CD4-positive, alpha-beta T cell treated with Interleukin-12 subunit alpha and Interleukin-12 subunit beta, for 1 hour (primary cell): ENCODE data around the gene FRMD8.

ENCODE experiments used
- DNase-seq: peaks from one replicate; pipeline ENCODE4 v3.0.0-alpha.2; 2020

Gene FRMD8

DNA sequence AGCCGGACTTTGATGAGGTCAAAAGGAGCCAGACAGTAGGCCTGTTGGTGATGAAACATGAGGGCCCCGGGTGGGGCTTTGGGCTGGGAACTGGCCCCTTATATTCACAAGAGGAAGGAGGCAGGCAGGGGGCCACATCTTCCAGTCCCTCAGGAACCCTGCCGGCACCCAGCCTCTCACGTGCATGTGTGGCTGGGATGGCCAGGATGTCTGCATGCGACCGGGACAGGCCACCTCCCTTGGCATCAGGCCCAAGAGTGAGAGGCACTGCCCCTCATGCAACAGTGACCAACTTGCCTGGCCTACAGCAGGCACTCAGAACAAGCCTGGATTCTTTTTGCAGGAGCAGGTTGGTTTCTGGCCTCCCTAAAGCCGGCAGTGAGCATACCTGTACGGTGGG, 9.4 kb upstream of the FRMD8 start:
- DNase-seq = no peak

DNA sequence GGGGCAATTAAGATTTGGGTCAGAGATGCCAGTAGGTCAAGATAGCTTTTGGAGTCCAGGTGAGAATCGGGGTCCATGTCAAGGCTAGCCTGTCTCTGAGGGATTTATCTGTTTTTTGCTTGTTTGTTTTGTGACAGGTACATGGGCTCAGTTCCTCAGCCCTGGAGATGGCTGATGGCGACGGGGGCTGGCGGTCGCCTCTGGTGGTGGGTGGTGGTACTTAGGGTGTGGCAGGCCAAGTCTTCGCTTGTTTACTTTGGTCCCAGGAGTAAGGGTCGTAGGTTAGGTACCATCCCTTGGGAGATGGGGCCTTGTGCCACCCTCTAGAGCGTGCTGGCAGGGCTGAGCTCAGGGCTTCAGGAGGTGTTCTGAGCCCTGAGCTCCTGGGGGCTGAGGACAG, 8.7 kb upstream of the FRMD8 start:
- no peak for DNase-seq

DNA sequence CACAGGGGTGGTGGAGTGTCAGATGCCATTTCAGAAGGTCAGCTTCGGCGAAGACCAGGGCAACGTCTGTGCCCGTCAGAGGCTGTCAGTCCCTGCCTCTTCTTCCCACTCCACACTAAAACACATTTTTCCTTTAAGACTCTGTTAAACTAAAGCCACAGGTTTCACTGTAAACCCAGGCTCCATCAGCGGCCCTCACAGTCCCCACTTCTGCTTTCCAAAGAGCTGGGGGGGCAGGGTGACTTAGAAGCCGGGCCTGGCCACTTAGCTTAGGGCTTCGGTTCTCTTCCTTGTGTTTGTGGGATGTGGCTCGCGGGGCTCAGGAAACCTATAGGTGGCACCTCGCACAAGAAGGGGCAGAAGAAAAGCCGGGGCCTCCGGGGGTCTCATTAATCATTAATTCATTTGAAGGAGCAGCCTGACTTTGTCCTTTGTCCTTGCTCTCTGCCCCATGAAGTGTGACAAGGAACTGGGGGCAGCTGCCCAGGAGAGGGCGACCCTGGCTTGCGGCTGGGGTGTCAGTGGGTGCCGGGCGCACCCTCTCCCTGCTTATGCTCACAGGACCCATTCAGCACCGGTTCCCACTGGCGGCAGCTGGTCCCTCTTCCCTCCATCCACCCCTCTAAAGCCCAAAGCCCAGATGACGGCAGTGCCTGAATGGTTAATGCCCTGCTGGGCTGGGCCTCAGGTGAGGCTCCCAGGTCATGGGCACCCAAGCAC, 8.1 kb upstream of the FRMD8 start:
- DNase-seq = no peak

DNA sequence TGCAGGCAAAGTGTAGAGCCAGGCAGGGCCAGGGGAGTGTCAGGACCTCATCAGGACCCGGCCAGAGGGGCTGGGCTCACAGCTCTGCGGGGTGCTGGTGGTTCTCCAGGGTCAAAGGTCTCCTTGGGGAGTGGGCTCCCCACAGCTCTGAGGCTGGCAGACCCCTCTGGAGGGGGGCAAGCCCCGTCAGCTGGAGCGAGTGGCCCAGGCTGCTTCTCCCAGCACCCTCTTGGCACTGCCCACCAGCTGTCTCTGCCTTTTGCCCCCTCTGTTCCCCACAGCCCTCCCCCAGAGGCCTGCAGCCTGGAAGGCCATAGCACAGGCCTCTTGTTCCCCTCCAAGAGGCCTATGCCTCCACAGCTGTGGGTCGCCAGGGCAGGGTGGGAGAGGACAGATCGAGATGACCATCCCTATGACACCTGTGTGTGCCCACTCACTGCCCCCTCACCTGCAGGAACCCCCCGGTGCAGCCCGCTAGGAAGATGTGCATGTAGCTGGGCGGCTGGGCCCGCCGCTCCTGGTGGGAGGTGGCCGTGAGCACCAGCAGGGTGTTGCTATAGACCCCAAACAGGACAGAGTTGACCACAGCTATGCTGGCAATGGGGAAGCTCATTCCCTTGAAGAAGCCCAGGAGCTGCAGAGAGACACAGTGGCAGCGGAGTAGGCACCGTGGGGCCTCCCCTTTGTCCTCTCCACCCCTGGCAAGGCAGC, 7.4 kb upstream of the FRMD8 start:
- DNase-seq = no peak

DNA sequence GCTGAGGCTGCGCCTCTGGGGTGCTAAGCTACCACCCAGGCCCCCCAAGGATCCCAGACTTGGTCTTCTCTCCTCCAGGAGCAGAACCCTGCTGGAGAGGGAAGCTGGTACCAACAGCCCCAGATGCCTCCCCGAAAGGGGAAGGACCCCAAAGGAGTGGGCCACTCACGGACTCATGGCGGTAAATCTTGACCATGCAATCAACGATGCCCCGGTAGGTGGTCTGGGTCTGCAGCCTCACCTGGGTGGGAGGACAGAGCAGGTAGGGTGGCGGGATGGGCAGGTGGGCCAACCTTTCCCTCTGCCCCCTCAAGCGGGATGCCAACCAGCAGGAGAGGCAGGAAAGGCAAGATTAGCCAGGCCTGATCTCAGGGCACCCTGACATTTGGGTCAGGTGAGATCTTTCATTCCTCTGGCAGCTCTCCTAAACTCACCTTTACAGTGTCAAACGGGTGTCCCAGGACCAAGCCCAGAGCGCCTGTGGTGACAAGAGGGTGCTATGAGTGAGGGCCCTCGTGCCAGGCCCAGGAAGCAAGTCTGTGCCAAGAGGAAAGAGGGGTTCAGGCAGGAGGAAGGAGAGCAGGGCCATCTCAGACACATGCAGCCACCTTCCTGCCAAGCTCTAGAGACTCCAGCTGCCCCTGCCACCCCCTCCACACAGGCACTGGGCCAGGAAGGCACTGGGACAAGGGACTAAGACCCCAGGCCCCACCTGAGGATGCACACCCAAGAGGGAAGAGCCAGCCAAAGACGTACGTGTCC, 6.6 kb upstream of the FRMD8 start:
- DNase-seq = no peak

DNA sequence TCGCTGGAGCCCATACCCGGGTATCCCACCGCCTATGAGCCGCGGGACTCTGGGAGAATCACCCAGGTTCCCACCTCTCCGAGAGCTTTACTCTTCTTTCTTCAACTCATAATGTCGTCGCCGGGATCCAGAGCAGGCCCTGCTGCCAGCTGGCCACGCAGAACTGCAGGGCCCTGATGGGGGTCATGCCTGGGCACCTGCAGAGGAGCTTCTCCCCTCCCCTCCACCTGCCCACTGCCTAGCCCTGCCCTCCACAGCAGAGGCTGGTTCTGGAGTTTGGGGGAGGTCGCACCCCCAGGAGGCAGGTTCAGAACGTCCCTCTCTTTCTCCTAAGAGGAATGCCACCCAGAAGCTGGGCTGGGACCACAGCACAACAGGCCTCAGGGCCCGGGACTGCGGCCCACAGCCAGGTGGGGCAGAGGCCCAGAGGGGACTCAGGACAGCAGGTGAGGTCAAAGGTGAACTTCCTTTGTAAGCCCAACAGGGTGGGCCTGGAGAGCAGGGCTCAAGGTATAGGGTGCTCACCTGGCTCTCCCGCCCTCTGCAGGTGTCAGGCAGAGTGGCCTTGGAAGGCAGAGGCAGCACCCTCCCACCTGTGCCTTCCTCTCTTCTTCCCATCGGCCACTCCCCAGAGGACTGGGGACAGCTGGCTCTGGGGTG, 5.8 kb upstream of the FRMD8 start:
- no peak for DNase-seq

DNA sequence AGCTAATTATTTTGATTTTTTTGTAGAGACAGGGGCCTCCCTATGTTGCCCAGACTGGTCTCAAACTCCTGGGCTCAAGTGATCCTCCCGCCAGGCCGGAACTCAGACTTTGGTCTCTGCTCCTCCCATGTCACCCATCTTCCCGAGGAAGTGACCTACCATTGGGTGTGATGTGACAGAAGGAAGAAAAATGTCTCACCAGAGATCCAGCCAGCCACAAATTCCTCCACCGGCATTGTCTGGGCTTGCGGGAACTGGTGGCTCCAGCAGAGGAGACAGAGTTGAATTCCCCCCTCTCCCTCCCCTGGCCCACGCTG, 4.8 kb upstream of the FRMD8 start:
- no peak for DNase-seq

DNA sequence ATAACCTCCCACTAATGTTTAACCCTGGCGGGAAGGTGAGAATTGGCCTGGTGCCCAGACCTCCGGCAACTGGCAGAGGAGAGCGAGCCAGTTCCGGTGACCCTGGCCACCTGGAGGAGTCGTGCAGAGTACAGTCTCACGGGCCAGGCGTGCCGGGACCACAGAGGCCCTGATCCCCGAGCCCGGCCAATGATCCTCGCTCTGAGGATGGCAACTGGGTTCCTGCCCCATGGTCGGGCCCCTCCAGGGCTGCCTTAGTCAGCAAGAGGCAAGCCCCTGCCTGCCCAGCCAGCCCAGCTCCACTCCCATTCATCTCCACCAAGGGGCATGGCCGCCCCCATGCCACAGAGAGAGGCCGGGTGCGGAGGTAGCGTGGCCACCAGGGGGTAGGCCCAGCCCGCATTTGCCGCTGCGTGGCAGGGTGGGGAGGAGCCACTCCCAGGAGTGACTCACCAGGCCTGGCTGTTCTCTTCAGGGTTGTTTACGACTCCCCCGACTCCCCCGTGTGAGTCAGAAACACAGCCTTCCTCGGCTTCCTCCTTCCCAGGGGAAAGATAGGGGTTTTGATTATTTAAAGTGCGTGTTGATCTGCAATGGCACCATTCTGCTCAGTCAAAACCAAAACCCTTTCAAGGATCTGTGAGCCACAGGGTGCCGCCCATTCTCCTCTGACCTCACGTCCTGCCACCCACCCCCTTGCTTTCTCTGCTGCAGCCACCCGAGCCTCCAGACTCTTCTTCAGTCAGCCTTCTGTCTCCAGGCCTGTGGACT, 4.2 kb upstream of the FRMD8 start, which contains the start of gene SLC25A45:
Gene SLC25A45, minus strand, starts transcription at position 614 of the 771 bp plus-strand sequence. CDS start 695 bp downstream, outside the sequence.
- DNase-seq = peak; percentile 92

DNA sequence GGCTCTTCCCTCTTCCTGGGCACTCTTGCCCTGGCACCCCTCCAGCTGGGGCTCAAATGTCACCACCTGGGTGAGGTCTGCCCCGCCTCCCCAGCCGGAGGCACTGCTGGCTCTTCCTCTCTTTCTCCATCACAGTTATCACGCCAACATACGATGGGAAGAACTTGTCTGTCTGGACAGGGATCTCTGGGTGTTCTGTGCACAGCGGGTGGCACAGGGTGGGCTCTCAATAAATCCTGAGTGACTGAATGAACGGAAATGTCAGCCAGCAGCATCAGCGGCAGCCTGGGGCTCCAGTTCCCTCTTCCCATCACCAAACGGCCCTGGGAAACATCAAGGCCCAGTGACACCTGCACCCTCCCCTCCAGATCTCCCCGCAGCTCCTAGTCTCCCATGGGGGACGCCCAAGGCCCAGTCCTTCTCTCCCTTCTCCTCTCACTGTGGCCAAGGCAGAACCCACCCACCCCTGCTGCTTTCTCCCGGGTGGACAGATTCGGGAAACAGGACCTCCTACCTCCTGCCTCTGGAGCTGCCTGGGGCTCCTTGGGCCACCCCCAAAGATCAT, 3.6 kb upstream of the FRMD8 start:
- DNase-seq = no peak

DNA sequence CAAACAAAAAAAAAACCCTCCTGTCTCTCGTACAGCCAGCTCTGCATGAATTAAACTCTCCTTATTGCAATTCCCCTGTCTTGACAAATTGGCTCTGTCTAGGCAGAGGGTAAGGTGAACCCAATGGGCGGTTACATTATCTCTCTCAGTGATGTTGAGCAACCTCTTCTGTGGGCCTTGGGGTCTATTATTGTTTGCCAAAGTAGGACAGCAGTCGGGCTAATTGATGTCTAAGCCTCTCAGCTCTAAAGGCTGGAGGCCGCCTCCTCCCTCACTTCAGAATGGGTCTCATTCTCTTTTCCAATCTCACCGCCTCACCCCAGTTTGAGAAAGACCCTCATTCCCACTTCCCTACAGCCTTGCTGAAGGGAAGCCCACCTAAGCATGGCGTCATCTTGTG, 2.7 kb upstream of the FRMD8 start:
- no peak for DNase-seq

DNA sequence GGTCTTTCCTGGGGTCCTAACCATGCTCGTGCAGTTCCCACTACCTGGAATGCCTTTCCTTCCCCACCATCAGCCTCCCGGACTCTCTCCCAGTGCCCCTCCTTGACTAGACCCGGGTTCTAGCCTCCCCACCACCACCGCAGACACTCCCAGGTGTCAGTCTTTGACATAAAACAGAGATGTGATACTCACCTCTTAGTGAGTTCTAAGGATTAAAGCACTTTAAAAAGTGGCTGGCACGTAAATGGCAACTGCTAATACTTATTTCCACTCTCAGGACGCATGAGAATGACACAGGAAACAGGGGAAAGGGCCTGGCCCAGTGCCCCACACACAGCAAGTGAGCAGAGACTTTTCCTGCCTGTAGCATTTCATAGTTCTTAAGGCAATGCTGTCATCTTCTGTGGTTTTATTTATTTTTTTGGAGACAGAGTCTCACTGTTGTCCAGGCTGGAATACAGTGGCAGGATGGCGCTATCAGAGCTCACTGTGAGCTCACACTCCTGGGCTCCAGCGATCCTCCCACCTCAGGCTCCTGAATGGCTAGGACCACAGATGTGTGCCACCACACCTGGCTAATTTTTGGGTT, 2.0 kb upstream of the FRMD8 start:
- peak; percentile 46 for DNase-seq

DNA sequence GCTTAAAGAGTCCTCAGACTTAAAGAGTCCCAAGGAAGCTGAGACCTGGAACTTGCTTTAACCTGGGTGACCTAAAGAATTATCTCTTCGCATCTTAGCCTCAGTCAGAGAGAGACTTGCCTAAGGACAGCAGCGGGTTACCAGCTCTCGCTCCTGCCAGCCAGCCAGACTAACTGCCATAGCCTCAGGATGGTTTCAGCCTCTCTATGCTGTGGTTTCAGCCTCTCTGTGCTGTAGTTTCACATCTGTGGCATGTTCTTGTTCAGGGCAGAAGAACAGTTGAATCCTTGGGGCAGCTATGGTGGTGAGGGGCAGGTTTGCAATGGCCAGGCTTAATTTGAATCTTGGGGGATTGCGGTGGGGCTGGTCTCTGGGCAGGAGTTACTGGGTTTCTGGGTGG, 2.3 kb downstream of the FRMD8 start:
- DNase-seq = no peak

DNA sequence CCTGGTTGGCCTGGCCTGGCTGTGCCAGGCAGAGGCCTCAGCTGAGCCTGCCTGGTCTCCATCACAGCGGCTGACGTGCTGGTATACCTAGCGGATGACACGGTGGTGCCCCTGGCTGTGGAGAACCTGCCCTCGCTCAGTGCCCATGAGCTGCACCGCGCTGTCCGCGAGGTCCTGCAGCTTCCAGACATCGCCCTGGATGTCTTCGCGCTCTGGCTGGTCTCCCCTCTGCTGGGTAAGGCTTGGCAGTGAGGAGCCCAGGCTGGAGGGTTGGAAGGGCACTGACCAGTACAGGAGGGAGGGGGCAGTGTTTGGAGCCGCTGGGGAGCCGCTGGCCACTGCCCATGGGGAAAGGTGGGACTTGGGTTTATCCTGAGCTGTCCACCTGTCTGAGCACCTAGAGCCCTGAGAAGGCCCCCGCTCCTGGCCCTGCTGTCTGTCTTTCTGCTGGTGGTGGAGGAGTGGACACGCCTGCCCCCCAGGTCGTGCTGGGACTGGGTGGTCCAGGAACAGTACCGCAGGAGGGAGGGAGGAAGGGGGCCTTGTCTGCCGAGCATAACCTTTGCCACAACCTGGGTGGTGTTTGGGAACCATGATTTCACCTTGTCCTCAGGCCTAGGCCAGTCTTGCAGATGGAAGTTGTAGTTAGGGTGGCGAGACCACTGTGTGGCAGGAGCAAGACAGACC, 3.0 kb downstream of the FRMD8 start:
- DNase-seq = no peak

DNA sequence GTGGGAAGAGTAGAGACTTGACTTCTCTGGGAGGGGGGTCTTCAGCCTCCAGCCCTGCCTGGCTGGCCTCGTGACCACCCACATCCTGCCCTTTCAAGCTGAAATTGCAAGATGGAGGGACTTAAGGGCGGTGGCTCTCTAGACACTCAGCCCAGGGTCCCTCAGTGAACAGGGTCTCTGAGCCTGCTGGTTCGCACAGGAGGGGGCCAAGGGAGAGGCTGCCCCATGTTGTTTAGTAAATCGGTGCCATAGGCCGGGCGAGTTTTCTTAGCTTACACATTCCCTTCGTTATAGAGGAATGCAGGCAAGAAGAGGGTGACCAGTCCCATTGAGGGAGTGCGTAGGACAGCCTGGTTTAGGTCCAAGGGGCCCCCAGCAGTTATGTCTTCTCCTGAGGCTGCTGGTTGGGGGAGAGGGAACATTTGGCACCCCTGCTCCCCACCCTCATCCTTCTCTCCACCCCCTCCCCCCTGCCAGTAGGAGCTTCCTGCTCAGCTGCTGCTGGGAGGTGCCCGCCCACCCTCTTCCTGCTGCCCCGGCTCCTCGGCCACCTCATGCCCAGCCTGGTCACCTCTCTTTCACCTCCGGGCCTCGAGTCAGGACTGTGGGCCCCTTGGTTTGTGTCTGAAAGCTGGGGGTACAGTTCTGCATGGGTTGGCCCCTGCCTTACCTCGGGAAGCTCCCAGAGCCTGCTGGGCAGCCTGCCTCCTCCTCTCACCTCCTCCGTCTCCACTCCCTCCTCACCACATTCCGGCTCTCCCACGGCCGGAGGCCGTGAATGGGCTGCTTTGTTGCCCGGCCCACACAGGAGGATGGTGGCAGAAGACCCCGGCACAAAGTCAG, 3.9 kb downstream of the FRMD8 start:
- DNase-seq = no peak

DNA sequence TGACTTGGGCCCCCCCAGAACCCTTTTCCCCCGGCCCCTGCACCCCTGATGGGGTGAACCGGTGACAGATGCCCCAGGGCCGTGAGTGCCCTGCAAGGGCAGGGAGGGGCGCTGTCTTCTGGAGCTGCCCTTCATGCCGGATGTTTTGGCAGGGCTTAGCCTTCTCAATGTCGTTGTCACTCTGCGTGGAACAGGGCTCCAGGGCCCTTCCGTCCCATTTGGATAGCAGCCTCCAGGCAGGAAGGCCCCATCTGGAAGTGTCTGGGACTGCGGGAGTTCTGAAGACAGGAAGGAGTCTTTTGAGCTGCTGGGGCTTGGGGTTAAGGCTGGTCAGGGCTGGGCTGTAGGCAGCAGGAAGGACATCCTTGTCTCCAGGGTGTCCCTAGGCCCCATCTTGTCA, 4.6 kb downstream of the FRMD8 start:
- DNase-seq = no peak

DNA sequence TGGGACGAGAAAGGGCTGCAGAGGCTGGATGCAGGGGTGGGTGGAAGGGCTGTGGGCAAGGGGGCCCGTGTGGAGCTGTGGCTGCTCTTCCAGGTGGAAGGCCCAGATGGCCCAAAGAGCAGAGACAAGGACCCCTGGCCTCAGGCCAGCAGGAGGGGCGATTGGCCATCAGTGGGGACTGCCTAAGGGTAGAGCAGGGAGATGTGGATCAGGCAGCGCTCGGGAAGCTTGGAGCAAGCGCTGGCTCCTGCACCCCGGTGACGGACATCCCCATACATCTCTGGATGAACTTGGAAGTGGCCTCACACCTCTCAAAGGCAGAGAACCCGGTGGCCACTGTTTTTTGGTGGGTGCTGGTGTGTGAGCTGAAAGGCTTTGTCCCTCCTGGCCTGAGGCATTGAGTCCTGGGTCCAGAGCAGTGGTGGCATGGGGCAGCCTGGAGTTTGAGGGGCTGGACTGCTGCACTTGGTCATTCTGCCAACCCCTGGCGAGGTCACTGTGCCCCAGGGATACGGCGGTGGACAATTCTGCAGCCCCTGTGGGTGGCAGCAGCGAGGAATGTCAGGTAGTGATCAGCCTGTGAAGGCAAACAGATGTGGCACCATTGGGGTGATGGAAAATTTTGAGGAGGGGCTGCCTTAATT, 5.9 kb downstream of the FRMD8 start:
- DNase-seq = no peak

DNA sequence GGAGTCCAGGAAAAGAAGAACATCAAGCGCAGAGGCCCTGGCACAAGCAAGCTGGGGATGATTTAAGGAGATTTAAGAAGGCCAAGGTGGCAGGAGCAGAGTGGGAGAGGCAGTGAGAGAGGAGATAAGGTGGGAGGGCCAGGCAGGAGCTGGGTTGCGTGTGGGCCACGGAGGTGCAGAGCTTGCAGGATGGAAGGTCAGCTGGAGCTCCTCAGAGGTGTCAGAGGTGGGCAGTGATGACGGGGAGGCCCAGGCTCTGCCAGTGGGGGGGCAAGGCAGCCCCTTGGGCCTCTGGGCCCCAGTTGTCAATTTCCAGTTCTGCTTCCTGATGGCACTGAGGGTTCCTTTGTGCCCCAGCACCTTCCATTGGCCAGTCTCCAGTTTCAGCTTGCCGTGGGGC, 6.5 kb downstream of the FRMD8 start:
- no peak for DNase-seq

DNA sequence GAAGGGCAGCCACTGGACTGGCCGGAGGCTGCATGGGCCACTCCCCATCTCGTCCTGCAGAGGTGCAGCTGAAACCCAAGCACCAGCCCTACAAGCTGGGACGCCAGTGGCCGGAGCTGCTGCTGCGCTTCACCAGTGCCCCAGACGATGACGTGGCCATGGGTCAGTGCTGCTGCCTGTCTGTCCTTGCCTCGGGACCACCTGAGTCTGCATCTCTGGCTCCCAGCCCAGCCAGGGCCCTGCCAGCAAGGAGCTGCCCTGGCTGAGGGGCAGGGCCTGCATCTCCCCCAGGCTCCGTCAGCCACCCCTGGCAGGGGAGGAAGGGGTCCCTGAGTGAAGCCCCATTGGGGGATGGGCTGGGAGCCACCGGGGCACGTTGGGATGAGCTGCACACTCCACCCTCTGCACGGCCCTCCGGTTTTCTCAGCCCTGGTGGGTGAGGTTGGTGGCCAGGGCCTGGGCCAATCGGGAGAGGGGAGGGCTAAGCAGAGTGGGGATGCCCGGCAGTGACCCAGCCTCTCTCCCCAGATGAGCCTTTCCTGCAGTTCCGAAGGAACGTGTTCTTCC, 7.2 kb downstream of the FRMD8 start:
- DNase-seq = no peak

DNA sequence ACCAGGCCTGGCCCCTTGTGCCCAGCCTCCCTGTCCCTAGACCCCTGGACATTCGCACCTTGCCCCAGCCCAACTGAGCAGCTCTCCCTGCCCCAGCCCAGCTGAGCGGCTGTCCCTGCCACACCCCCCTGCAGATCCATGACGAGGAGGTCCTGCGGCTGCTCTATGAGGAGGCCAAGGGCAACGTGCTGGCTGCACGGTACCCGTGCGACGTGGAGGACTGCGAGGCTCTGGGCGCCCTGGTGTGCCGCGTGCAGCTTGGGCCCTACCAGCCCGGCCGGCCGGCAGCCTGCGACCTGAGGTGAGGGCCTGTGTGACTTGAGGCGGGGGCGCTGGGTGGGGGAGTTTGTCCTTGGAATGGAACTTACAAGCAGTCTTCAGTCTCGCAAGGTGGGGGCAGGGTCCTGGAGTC, 7.7 kb downstream of the FRMD8 start:
- no peak for DNase-seq
